HAP-1 (cell line): Measurements from ENCODE around the gene TMCO4.

Experiments
- DNase-seq, 2 experiments: peaks; one replicate each; pipeline ENCODE4 v3.0.0-alpha.2; 2016 to 2020; ENCODE audit warnings: low spot score in 2 of 2
- H3K27me3 ChIP-seq: fragments of 250-450 bp; sonication (Bioruptor Pico); 2 replicates; pipeline ENCODE4 v1.5.1; 2020; ENCODE audit warnings: low read depth, mild to moderate bottlenecking, moderate library complexity
- H3K36me3 ChIP-seq: fragments of 250-450 bp; sonication (Bioruptor Pico); replicated peaks from 2 replicates; pipeline ENCODE4 v1.5.1; 2020; ENCODE audit warnings: mild to moderate bottlenecking
- H3K4me1 ChIP-seq: fragments of 250-450 bp; sonication (Bioruptor Pico); 2 replicates; pipeline ENCODE4 v1.5.1; 2020; ENCODE audit warnings: mild to moderate bottlenecking
- H3K4me3 ChIP-seq: fragments of 250-450 bp; sonication (Bioruptor Pico); 2 replicates; pipeline ENCODE4 v1.5.1; 2020; ENCODE audit warnings: mild to moderate bottlenecking, moderate library complexity
- H3K9me3 ChIP-seq: fragments of 250-450 bp; sonication (Bioruptor Pico); 2 replicates; pipeline ENCODE4 v1.5.1; 2020; ENCODE audit warnings: mild to moderate bottlenecking, moderate library complexity
- in situ Hi-C: fragments of 300-500 bp; cut with MboI; formaldehyde crosslinking; loops from 3 replicates; pipeline ENCODE4 v1.14.3; 2020; ENCODE audit warnings: low sequenced_read_pairs, inconsistent platforms, mixed read lengths

The TMCO4 gene

GRCh38 chr1:19776287-19776686, 23.4 kb downstream of the TMCO4 start:
- H3K27me3 ChIP-seq = no peaks in the 10 kb centered on the region
- no peaks in the 10 kb centered on the region for H3K36me3 ChIP-seq
- in situ Hi-C loops = no loop called here
- H3K4me3 ChIP-seq = no peak overlapping the region
- DNase-seq = no peak
- H3K4me1 ChIP-seq = no peaks in the 10 kb centered on the region
- no peaks in the 10 kb centered on the region for H3K9me3 ChIP-seq

- no peaks in the 10 kb centered on the region for H3K36me3 ChIP-seq
- no peak for DNase-seq
- no peak overlapping the region for H3K4me3 ChIP-seq
- no peaks in the 10 kb centered on the region for H3K4me1 ChIP-seq
- no peaks in the 10 kb centered on the region for H3K27me3 ChIP-seq
- in situ Hi-C loops = no loop called here
- H3K9me3 ChIP-seq = no peaks in the 10 kb centered on the region
These were observed 23.9 kb downstream of the TMCO4 start for GRCh38 chr1:19775831-19776230.

GRCh38 chr1:19775317-19775716, 24.4 kb downstream of the TMCO4 start:
- no peak for DNase-seq
- no peak overlapping the region for H3K4me3 ChIP-seq
- H3K36me3 ChIP-seq = no peaks in the 10 kb centered on the region
- in situ Hi-C loops = no loop called here
- H3K9me3 ChIP-seq = no peaks in the 10 kb centered on the region
- H3K27me3 ChIP-seq = no peaks in the 10 kb centered on the region
- H3K4me1 ChIP-seq = no peaks in the 10 kb centered on the region

GRCh38 chr1:19774180-19774785, 25.4 kb downstream of the TMCO4 start:
- in situ Hi-C loops = no loop called here
- no peak for DNase-seq
- Histone ChIP-seq H3K4me1 (no peaks in the 10 kb centered on the region), H3K9me3 (no peaks in the 10 kb centered on the region), H3K27me3 (no peaks in the 10 kb centered on the region), H3K36me3 (no peaks in the 10 kb centered on the region), H3K4me3 (no peak overlapping the region)

GRCh38 chr1:19773485-19773884, 26.2 kb downstream of the TMCO4 start:
- Histone ChIP-seq H3K4me3 (no peak overlapping the region), H3K36me3 (no peaks in the 10 kb centered on the region), H3K9me3 (no peaks in the 10 kb centered on the region), H3K4me1 (no peaks in the 10 kb centered on the region), H3K27me3 (no peaks in the 10 kb centered on the region)
- no peak for DNase-seq
- in situ Hi-C loops = no loop called here

GRCh38 chr1:19772053-19772452, 27.7 kb downstream of the TMCO4 start:
- H3K36me3 ChIP-seq = no peaks in the 10 kb centered on the region
- no peak for DNase-seq
- in situ Hi-C loops = no loop called here

GRCh38 chr1:19771350-19771749, 28.4 kb downstream of the TMCO4 start:
- Histone ChIP-seq H3K9me3 (no peaks in the 10 kb centered on the region), H3K4me1 (no peaks in the 10 kb centered on the region), H3K4me3 (no peak overlapping the region), H3K36me3 (no peaks in the 10 kb centered on the region), H3K27me3 (no peaks in the 10 kb centered on the region)
- in situ Hi-C loops = no loop called here
- no peak for DNase-seq

More at GRCh38 chr1:19772053-19772452, 27.7 kb downstream of the TMCO4 start:
- Histone ChIP-seq H3K9me3 (no peaks in the 10 kb centered on the region), H3K4me3 (no peak overlapping the region), H3K27me3 (no peaks in the 10 kb centered on the region), H3K4me1 (no peaks in the 10 kb centered on the region)

- no peaks in the 10 kb centered on the region for H3K36me3 ChIP-seq
- H3K9me3 ChIP-seq = no peaks in the 10 kb centered on the region
- no peak for DNase-seq
- H3K4me3 ChIP-seq = no peak overlapping the region
- no peaks in the 10 kb centered on the region for H3K27me3 ChIP-seq
- H3K4me1 ChIP-seq = no peaks in the 10 kb centered on the region
- in situ Hi-C loops = no loop called here
These were observed 29.1 kb downstream of the TMCO4 start for GRCh38 chr1:19770436-19771190.

GRCh38 chr1:19769211-19769932, 30.3 kb downstream of the TMCO4 start:
- no peak overlapping the region for H3K4me3 ChIP-seq
- no peaks in the 10 kb centered on the region for H3K27me3 ChIP-seq
- H3K9me3 ChIP-seq = no peaks in the 10 kb centered on the region
- no peaks in the 10 kb centered on the region for H3K4me1 ChIP-seq
- in situ Hi-C loops = no loop called here
- no peak for DNase-seq
- H3K36me3 ChIP-seq = no peaks in the 10 kb centered on the region

- Histone ChIP-seq H3K9me3 (no peaks in the 10 kb centered on the region), H3K4me3 (no peak overlapping the region), H3K27me3 (no peaks in the 10 kb centered on the region), H3K36me3 (no peaks in the 10 kb centered on the region), H3K4me1 (no peaks in the 10 kb centered on the region)
- no peak for DNase-seq
- in situ Hi-C loops = no loop called here
These were observed 31.1 kb downstream of the TMCO4 start for GRCh38 chr1:19768353-19769210.

GRCh38 chr1:19765623-19766022, 34.1 kb downstream of the TMCO4 start:
- Histone ChIP-seq H3K36me3 (no peaks in the 10 kb centered on the region), H3K4me3 (no peak overlapping the region), H3K4me1 (no peaks in the 10 kb centered on the region), H3K27me3 (no peaks in the 10 kb centered on the region), H3K9me3 (no peaks in the 10 kb centered on the region)
- in situ Hi-C loops = no loop called here
- DNase-seq = no peak

GRCh38 chr1:19764848-19765247, 34.9 kb downstream of the TMCO4 start:
- H3K27me3 ChIP-seq = no peaks in the 10 kb centered on the region
- in situ Hi-C loops = no loop called here
- H3K4me3 ChIP-seq = no peak overlapping the region
- no peaks in the 10 kb centered on the region for H3K4me1 ChIP-seq
- no peaks in the 10 kb centered on the region for H3K9me3 ChIP-seq
- no peak for DNase-seq
- no peaks in the 10 kb centered on the region for H3K36me3 ChIP-seq

GRCh38 chr1:19762175-19762779, 37.4 kb downstream of the TMCO4 start:
- H3K4me3 ChIP-seq = no peak overlapping the region
- in situ Hi-C loops = no loop called here
- H3K4me1 ChIP-seq = peaks cover 7% of the 10 kb centered on the region
- H3K27me3 ChIP-seq = no peaks in the 10 kb centered on the region
- no peaks in the 10 kb centered on the region for H3K9me3 ChIP-seq
- no peaks in the 10 kb centered on the region for H3K36me3 ChIP-seq
- DNase-seq = peak; percentile 34 to 70
